HepG2 (cell line): ENCODE measurements around the gene NCAPD2. TPM values are rescaled to one million over a fixed set of nuclear protein-coding genes. Genes with fewer than 3 reads are reported as not detected.

ENCODE experiments used
- ATAC-seq: fragments of 200-7000 bp; cut with Tn5 transposase; 3 replicates; pipeline ENCODE4 v1.9.1; 2020; ENCODE audit warnings: mild to moderate bottlenecking, moderate library complexity
- BruUV-seq: library from RNA; stranded (reverse); fragments of 400-500 nt; replicated peaks from 2 replicates; lab custom pipeline; 2021; lab: Mats Ljungman, UMichigan
- CTCF ChIA-PET: fragments of 300-600 bp; formaldehyde crosslinking; extraction: SDS; loops from one replicate; lab custom pipeline; 2021; ENCODE audit warnings: low total read pairs, inconsistent platforms, low intra/inter-chr PET ratio; lab: Yijun Ruan, JAX
- POLR2A ChIA-PET: fragments of 350-600 bp; sonication (Branson Sonifier 250); formaldehyde crosslinking; loops from one replicate; lab custom pipeline; 2020; ENCODE audit warnings: antibody characterized with exemption, inconsistent platforms; lab: Yijun Ruan, JAX
- DNase-seq: peaks from one replicate; pipeline ENCODE4 v3.0.0-alpha.2; 2015; ENCODE audit warnings: low spot score
- FAIRE-seq: peaks from 3 replicates; lab custom pipeline; 2011; peaks lifted over from hg19 to GRCh38; lab: Jason Lieb, UNC
- H2AFZ ChIP-seq: one replicate; pipeline ENCODE4 v1.6.1; 2011; ENCODE audit warnings: low read length, inconsistent platforms
- H3K27ac ChIP-seq: fragments of 300-600 bp; 3 replicates; pipeline ENCODE4 v1.8.0; 2011; ENCODE audit warnings: mixed run types, mild to moderate bottlenecking, mixed read lengths, low read length, inconsistent platforms; ENCODE audit not compliant: insufficient read depth; ENCODE audit errors: extremely low read length
- H3K27me3 ChIP-seq, 2 experiments: fragments of 200-600 bp in 1 of 2; 2 replicates in 1 of 2; 3 replicates in 1 of 2; pipeline versions ENCODE4 v1.6.0 to v1.8.0; 2011; ENCODE audit warnings: low read length in 2 of 2, mild to moderate bottlenecking in 2 of 2, moderate library complexity in 2 of 2, inconsistent platforms in 1 of 2; ENCODE audit not compliant: insufficient read depth in 2 of 2, control insufficient read depth in 1 of 2
- H3K36me3 ChIP-seq, 2 experiments: fragments of 200-600 bp in 1 of 2; replicated peaks in 1 of 2; 2 replicates in 1 of 2; 3 replicates in 1 of 2; pipeline versions ENCODE4 v1.5.1 to v1.8.0; 2011; ENCODE audit warnings: low read length in 2 of 2, inconsistent platforms in 1 of 2; ENCODE audit not compliant: insufficient read depth in 2 of 2, control insufficient read depth in 1 of 2
- H3K4me1 ChIP-seq: 2 replicates; pipeline ENCODE4 v1.5.1; 2012; ENCODE audit warnings: low read length, inconsistent platforms; ENCODE audit not compliant: insufficient read depth
- H3K4me2 ChIP-seq: 2 replicates; pipeline ENCODE4 v1.6.0; 2011; ENCODE audit warnings: low read depth, low read length, inconsistent platforms
- H3K4me3 ChIP-seq, 3 experiments: fragments of 200-600 bp in 1 of 3; sonication (generic), shearing (Covaris generic) in 1 of 3; replicated peaks in 1 of 3; 2 replicates each; pipeline ENCODE4 v1.5.1; 2011 to 2016; ENCODE audit warnings: low read length in 3 of 3, inconsistent platforms in 2 of 3, low read depth in 2 of 3, mild to moderate bottlenecking in 2 of 3, control low read depth in 1 of 3, mixed read lengths in 1 of 3; ENCODE audit not compliant: insufficient read depth in 1 of 3
- H3K79me2 ChIP-seq: one replicate; pipeline ENCODE4 v1.6.1; 2011; ENCODE audit warnings: low read length, inconsistent platforms; ENCODE audit not compliant: insufficient read depth
- H3K9ac ChIP-seq: 2 replicates; pipeline ENCODE4 v1.6.0; 2011; ENCODE audit warnings: mild to moderate bottlenecking, low read depth, low read length, inconsistent platforms; ENCODE audit not compliant: insufficient read depth
- H3K9me3 ChIP-seq: 2 replicates; pipeline ENCODE4 v1.5.1; 2012; ENCODE audit warnings: mild to moderate bottlenecking, low read length
- H4K20me1 ChIP-seq: 2 replicates; pipeline ENCODE4 v1.6.0; 2011; ENCODE audit warnings: inconsistent platforms, mild to moderate bottlenecking, low read length, moderate library complexity; ENCODE audit not compliant: insufficient read depth
- ARNT2 ChIP-seq: sonication (generic); formaldehyde crosslinking; IDR thresholded peaks from 2 replicates; pipeline ENCODE4 v1.8.0; 2022; ENCODE audit warnings: mild to moderate bottlenecking, low read depth, missing genetic modification reagents, moderate library complexity
- ASH2L ChIP-seq: fragments of 300-600, 200-600 bp; sonication (generic); IDR thresholded peaks from 2 replicates; pipeline ENCODE4 v1.7.0; 2017; ENCODE audit warnings: low read depth, mild to moderate bottlenecking, moderate library complexity, mixed read lengths, low read length; ENCODE audit not compliant: insufficient read length
- HIC2 ChIP-seq: sonication (generic); formaldehyde crosslinking; IDR thresholded peaks from 2 replicates; pipeline ENCODE4 v1.9.0; 2022; ENCODE audit warnings: low read depth, missing genetic modification reagents
- MEIS1 ChIP-seq: sonication (generic); formaldehyde crosslinking; IDR thresholded peaks from 2 replicates; pipeline ENCODE4 v1.9.0; 2021; ENCODE audit warnings: mild to moderate bottlenecking, missing genetic modification reagents, moderate library complexity, borderline replicate concordance
- ONECUT2 ChIP-seq: sonication (generic); formaldehyde crosslinking; IDR thresholded peaks from 2 replicates; pipeline ENCODE4 v1.4.0; 2020; ENCODE audit warnings: missing genetic modification reagents
- POLR2A ChIP-seq, 2 experiments: IDR thresholded peaks; 2 replicates each; pipeline ENCODE4 v1.6.1; 2011; ENCODE audit warnings: low read depth in 2 of 2, low read length in 2 of 2, mild to moderate bottlenecking in 1 of 2, moderate library complexity in 1 of 2; ENCODE audit not compliant: insufficient read depth in 1 of 2
- RBM22 ChIP-seq: fragments of 200-400 bp; formaldehyde crosslinking; optimal IDR thresholded peaks from 2 replicates; pipeline ENCODE3; 2017; ENCODE audit warnings: mild to moderate bottlenecking, low read length, moderate library complexity
- TARDBP ChIP-seq: sonication (generic); formaldehyde crosslinking; IDR thresholded peaks from 2 replicates; pipeline ENCODE4 v1.8.0; 2022; ENCODE audit warnings: mild to moderate bottlenecking, missing genetic modification reagents
- ZBTB1 ChIP-seq: sonication (generic); formaldehyde crosslinking; IDR thresholded peaks from 2 replicates; pipeline ENCODE4 v1.4.0; 2020; ENCODE audit warnings: missing genetic modification reagents, borderline replicate concordance
- ZBTB7A ChIP-seq: sonication (generic); formaldehyde crosslinking; IDR thresholded peaks from 2 replicates; pipeline ENCODE4 v1.8.0; 2022; ENCODE audit warnings: mild to moderate bottlenecking, missing genetic modification reagents
- ZC3H13 ChIP-seq: sonication (generic); formaldehyde crosslinking; IDR thresholded peaks from 2 replicates; pipeline ENCODE4 v1.8.1; 2023; ENCODE audit warnings: mild to moderate bottlenecking, missing genetic modification reagents, moderate library complexity
- ZNF558 ChIP-seq: sonication (generic); formaldehyde crosslinking; IDR thresholded peaks from 2 replicates; pipeline ENCODE4 v1.9.0; 2022; ENCODE audit warnings: mild to moderate bottlenecking, missing genetic modification reagents, borderline replicate concordance
- ZNF614 ChIP-seq: IDR thresholded peaks from 2 replicates; pipeline ENCODE4 v1.6.1; 2018; ENCODE audit warnings: missing biosample characterization, missing genetic modification reagents, inconsistent platforms, borderline replicate concordance
- ZNF770 ChIP-seq: sonication (generic); formaldehyde crosslinking; IDR thresholded peaks from 2 replicates; pipeline ENCODE4 v1.5.0; 2020; ENCODE audit warnings: mild to moderate bottlenecking, missing genetic modification reagents
- ZNF841 ChIP-seq: sonication (generic); formaldehyde crosslinking; IDR thresholded peaks from 2 replicates; pipeline ENCODE4 v1.8.1; 2023; ENCODE audit warnings: missing genetic modification reagents, borderline replicate concordance
- ZSCAN31 ChIP-seq: sonication (generic); formaldehyde crosslinking; IDR thresholded peaks from 2 replicates; pipeline ENCODE4 v1.5.0; 2020; ENCODE audit warnings: low read depth, mild to moderate bottlenecking, missing genetic modification reagents
- WGBS: methylation state at CpG from one replicate; pipeline ENCODE4 v1.1.6; 2017; ENCODE audit warnings: low lambda C conversion rate; 5-methylcytosine and 5-hydroxymethylcytosine counted together
- in situ Hi-C: cut with HindIII; loops from 2 replicates; pipeline ENCODE4 v1.10.0; 2017; ENCODE audit warnings: low pct_unique_long_range_greater_than_20kb; ENCODE audit not compliant: extremely low pct_ligation_motif_present
- intact Hi-C: fragments of 100-400 bp; cut with micrococcal nuclease; formaldehyde crosslinking; loops from one replicate; pipeline ENCODE4 v1.10.0; 2022; ENCODE audit not compliant: unreplicated experiment
- polyA plus RNA-seq, 8 experiments: library from polyadenylated mRNA; depleted of rRNA in 3 of 8; stranded (reverse) in 7 of 8; unstranded in 1 of 8; fragments of >200 nt; fragmentation: Illumina TruSeq in 4 of 8; extraction: Trizol in 4 of 8; gene quantifications; 2 replicates each; pipeline versions ENCODE4 v1.2.1 to v1.2.3, GENCODE V29; 2011 to 2016; ENCODE audit warnings: low read depth in 4 of 8, missing spikeins in 1 of 8, mixed read lengths in 1 of 8; ENCODE audit not compliant: insufficient read depth in 1 of 8
- total RNA-seq, 5 experiments: library from RNA; depleted of rRNA; stranded (reverse); fragments of >200 nt; fragmentation: Illumina TruSeq; extraction: Trizol; gene quantifications; 2 replicates each; pipeline ENCODE4 v1.2.3, GENCODE V29; 2016; ENCODE audit warnings: low read depth in 1 of 5

The NCAPD2 gene
- total and polyA plus RNA-seq, 2 of the 13 experiments (the other 11 are each of a cell fraction or from before 2014, with no cell fraction given): 51.1 to 65.6 TPM

- no peak for TF ChIP-seq ARNT2 (CRISPR knock-in tag)
- TF ChIP-seq ZNF558 (CRISPR knock-in tag): 0 out of 2 replicates have a peak, but pooled peaks have one; percentile 44
- no peak for TF ChIP-seq ZBTB1 (CRISPR knock-in tag)
- no peak for TF ChIP-seq ZNF770 (CRISPR knock-in tag)
- TF ChIP-seq ZNF841: no peak
- no peak for TF ChIP-seq ASH2L
- TF ChIP-seq POLR2A (IDR thresholded peaks at IDR 0.05; ENCODE audit: insufficient read depth in 1 of 2, low read depth in 2 of 2, low read length in 2 of 2): peak in 1 of 2 experiments; percentile 68; a peak in 2 of 4 replicates
- TF ChIP-seq, all 625 proteins: peak for 12
These were observed 42.3 kb downstream of the NCAPD2 start (continued) for GRCh38 chr12:6535960-6536847.

GRCh38 chr12:6536894-6537579 lies 43.1 kb downstream of the NCAPD2 start:
- POLR2A ChIA-PET: interaction anchor here (0.7 to 7.3 kb wide), 9 partner anchors 17 to 201 kb away, joined by 3 to 108 read pairs (median 4); partner anchors contain the start of genes IFFO1, LPAR5, LTBR and MRPL51
- no peaks in the 10 kb centered on the region for H3K9me3 ChIP-seq
- DNase-seq: peak; percentile 3
- H3K4me1 ChIP-seq: peaks cover 49% of the 10 kb centered on the region
- H3K79me2 ChIP-seq: peaks cover 33% of the 10 kb centered on the region
- BruUV-seq: no TSS peak
- in situ Hi-C loops (loop anchor here (10.0 kb wide), 1 partner anchor 112 kb away; no protein-coding TSS in a partner anchor), intact Hi-C loops (loop anchor here (10.0 kb wide), 2 partner anchors 62 to 192 kb away; partner anchors contain the start of genes TNFRSF1A and VAMP1)
- H3K4me2 ChIP-seq: peak overlapping the region; percentile 98
- H3K36me3 ChIP-seq: peaks cover 0 to 34% of the 10 kb centered on the region in 2 experiments; a peak in 4 of 5 replicates
- CTCF ChIA-PET: no interaction called here
- FAIRE-seq: no peak
- H3K9ac ChIP-seq: no peak overlapping the region
- no peak for ATAC-seq
- no peaks in the 10 kb centered on the region; a peak in 1 of 5 replicates for H3K27me3 ChIP-seq
- H3K4me3 ChIP-seq: peak overlapping the region in 2 of 3 experiments; percentile 97 to 99; a peak in 3 of 6 replicates
- no peak overlapping the region for H2AFZ ChIP-seq
- peaks cover 41% of the 10 kb centered on the region for H4K20me1 ChIP-seq
- WGBS: 84% methylated on average over 18 of the region's 19 CpGs
- peak overlapping the region; percentile 97 for H3K27ac ChIP-seq
- TF ChIP-seq TARDBP (CRISPR knock-in tag): no peak
- TF ChIP-seq HIC2 (CRISPR knock-in tag): 0 out of 2 replicates have a peak, but pooled peaks have one; percentile 9
- 0 out of 2 replicates have a peak, but pooled peaks have one; percentile 8 for TF ChIP-seq ZC3H13 (CRISPR knock-in tag)
- TF ChIP-seq MEIS1 (CRISPR knock-in tag): 0 out of 2 replicates have a peak, but pooled peaks have one; percentile 1
- peak; percentile 42 for TF ChIP-seq RBM22
- no peak for TF ChIP-seq ONECUT2 (CRISPR knock-in tag)
- TF ChIP-seq ZSCAN31: 0 out of 2 replicates have a peak, but pooled peaks have one; percentile 0
- 0 out of 2 replicates have a peak, but pooled peaks have one; percentile 22 for TF ChIP-seq ZBTB7A (CRISPR knock-in tag)
- no peak for TF ChIP-seq ZNF614
